GM12878 (cell line): ENCODE results near the gene STK39. TPM values are rescaled to one million over a fixed set of nuclear protein-coding genes. Genes with fewer than 3 reads are reported as not detected.

Experiments used
- ATAC-seq: fragments of 200-7000 bp; cut with Tn5 transposase; 3 replicates; pipeline ENCODE4 v1.9.1; 2020; ENCODE audit warnings: mild to moderate bottlenecking, moderate library complexity
- BruUV-seq: library from RNA; stranded (reverse); fragments of 400-500 nt; replicated peaks from 2 replicates; lab custom pipeline; 2021; lab: Mats Ljungman, UMichigan
- CTCF ChIA-PET: fragments of 300-600 bp; sonication (Branson Sonifier 250); formaldehyde crosslinking; extraction: SDS; loops from one replicate; lab custom pipeline; 2021; ENCODE audit warnings: inconsistent platforms; lab: Yijun Ruan, JAX
- POLR2A ChIA-PET: fragments of 350-600 bp; formaldehyde crosslinking; extraction: SDS; loops from one replicate; lab custom pipeline; 2021; ENCODE audit warnings: inconsistent platforms; lab: Charles Lee
- RAD21 ChIA-PET: fragments of 300-600 bp; sonication (Branson Sonifier 250); formaldehyde crosslinking; loops from one replicate; lab custom pipeline; 2023; ENCODE audit warnings: antibody characterized with exemption; ENCODE audit not compliant: unreplicated experiment; lab: Charles Lee
- SMC1A ChIA-PET: fragments of 300-600 bp; sonication (Branson Sonifier 250); formaldehyde crosslinking; loops from one replicate; lab custom pipeline; 2023; ENCODE audit not compliant: unreplicated experiment, uncharacterized antibody; lab: Charles Lee
- DNase-seq: peaks from one replicate; pipeline ENCODE4 v3.0.0-alpha.2; 2011; ENCODE audit warnings: low read depth, low spot score
- FAIRE-seq: peaks from 3 replicates; lab custom pipeline; 2011; peaks lifted over from hg19 to GRCh38; lab: Jason Lieb, UNC
- H2AFZ ChIP-seq: 2 replicates; pipeline ENCODE4 v1.6.0; 2011; ENCODE audit warnings: low read depth, low read length, control low read depth; ENCODE audit not compliant: control insufficient read depth
- H3K27ac ChIP-seq: 2 replicates; pipeline ENCODE4 v1.5.1; 2011; ENCODE audit warnings: control low read depth; ENCODE audit not compliant: control insufficient read depth, insufficient read depth
- H3K27me3 ChIP-seq, 2 experiments: replicated peaks in 1 of 2; 2 replicates each; pipeline versions ENCODE4 v1.6.0 to v1.6.1; 2011; ENCODE audit warnings: low read length in 1 of 2; ENCODE audit not compliant: control insufficient read depth in 2 of 2, insufficient read depth in 2 of 2
- H3K36me3 ChIP-seq, 2 experiments: 2 replicates each; pipeline ENCODE4 v1.5.1; 2011; ENCODE audit warnings: low read length in 1 of 2; ENCODE audit not compliant: control insufficient read depth in 2 of 2, insufficient read depth in 2 of 2
- H3K4me1 ChIP-seq: 2 replicates; pipeline ENCODE4 v1.6.1; 2011; ENCODE audit warnings: mild to moderate bottlenecking, low read length, moderate library complexity, mixed read lengths; ENCODE audit not compliant: control insufficient read depth, insufficient read depth
- H3K4me2 ChIP-seq: 2 replicates; pipeline ENCODE4 v1.6.0; 2011; ENCODE audit warnings: control low read depth; ENCODE audit not compliant: control insufficient read depth, insufficient read depth
- H3K4me3 ChIP-seq: fragments of 200-600 bp; sonication (generic); 2 replicates; pipeline ENCODE4 v1.5.1; 2016
- H3K79me2 ChIP-seq: 2 replicates; pipeline ENCODE4 v1.6.0; 2011; ENCODE audit warnings: low read length; ENCODE audit not compliant: control insufficient read depth, insufficient read depth
- H3K9ac ChIP-seq: 2 replicates; pipeline ENCODE4 v1.8.0; 2011; ENCODE audit warnings: low read length, control low read depth, mixed read lengths; ENCODE audit not compliant: control insufficient read depth, insufficient read depth
- H3K9me3 ChIP-seq: replicated peaks from 3 replicates; pipeline ENCODE4 v1.5.1; 2011; ENCODE audit warnings: mild to moderate bottlenecking, low read length; ENCODE audit not compliant: control insufficient read depth, insufficient read depth
- H4K20me1 ChIP-seq: 2 replicates; pipeline ENCODE4 v1.6.0; 2011; ENCODE audit not compliant: control insufficient read depth, insufficient read depth
- BMI1 ChIP-seq: fragments of 450-650 bp; IDR thresholded peaks from 2 replicates; pipeline ENCODE4 v1.6.1; 2016; ENCODE audit warnings: mild to moderate bottlenecking, moderate library complexity, borderline replicate concordance
- CBX5 ChIP-seq: sonication (generic); IDR thresholded peaks from 2 replicates; pipeline ENCODE4 v1.6.1; 2016; ENCODE audit warnings: low read depth, moderate library complexity, mild to moderate bottlenecking, inconsistent platforms
- CREM ChIP-seq: IDR thresholded peaks from 2 replicates; pipeline ENCODE4 v1.6.1; 2014; ENCODE audit warnings: antibody characterized with exemption, low read depth
- EGR1 ChIP-seq, 2 experiments: IDR thresholded peaks; 1 replicate in 1 of 2; 2 replicates in 1 of 2; pipeline ENCODE4 v1.6.1; 2011 to 2012; ENCODE audit warnings: low read depth in 2 of 2, low read length in 2 of 2, borderline replicate concordance in 1 of 2, mild to moderate bottlenecking in 1 of 2, moderate library complexity in 1 of 2
- ETV6 ChIP-seq, 2 experiments: fragments of 450-650 bp in 1 of 2; IDR thresholded peaks in 1 of 2; conservative IDR thresholded peaks in 1 of 2; 2 replicates each; pipeline ENCODE4 v1.6.1; 2014; ENCODE audit warnings: antibody characterized with exemption in 1 of 2, borderline replicate concordance in 1 of 2, low read depth in 1 of 2, mild to moderate bottlenecking in 1 of 2, moderate library complexity in 1 of 2
- EZH2 ChIP-seq: IDR thresholded peaks from 2 replicates; pipeline ENCODE4 v1.6.1; 2012; ENCODE audit warnings: low read depth, mild to moderate bottlenecking, control low read depth, inconsistent platforms, low read length, borderline replicate concordance; ENCODE audit not compliant: control insufficient read depth
- FOS ChIP-seq: IDR thresholded peaks from 3 replicates; pipeline ENCODE4 v1.6.1; 2011; ENCODE audit warnings: borderline replicate concordance; ENCODE audit not compliant: insufficient read length; ENCODE audit errors: extremely low read depth
- HDGF ChIP-seq: fragments of 450-650 bp; IDR thresholded peaks from 2 replicates; pipeline ENCODE4 v1.6.1; 2016; ENCODE audit warnings: antibody characterized with exemption
- KAT2A ChIP-seq: conservative IDR thresholded peaks from 2 replicates; pipeline ENCODE4 v1.6.1; 2011; ENCODE audit warnings: low read depth, low read length; ENCODE audit not compliant: control insufficient read depth
- MTA3 ChIP-seq: IDR thresholded peaks from 2 replicates; pipeline ENCODE4 v1.6.1; 2012; ENCODE audit warnings: low read length, inconsistent platforms, borderline replicate concordance
- SUPT20H ChIP-seq: IDR thresholded peaks from 2 replicates; pipeline ENCODE4 v1.6.1; 2011; ENCODE audit warnings: low read depth, mild to moderate bottlenecking, low read length, moderate library complexity, borderline replicate concordance; ENCODE audit not compliant: control insufficient read depth
- TBL1XR1 ChIP-seq: IDR thresholded peaks from 2 replicates; pipeline ENCODE4 v1.6.1; 2012; ENCODE audit warnings: low read depth, low read length, improper control_type of control experiment
- ZNF217 ChIP-seq: fragments of 450-650 bp; IDR thresholded peaks from 2 replicates; pipeline ENCODE4 v1.6.1; 2017; ENCODE audit warnings: antibody characterized with exemption, mild to moderate bottlenecking
- WGBS: methylation state at CpG from one replicate; pipeline ENCODE4 v1.1.6; 2016; ENCODE audit warnings: low lambda C conversion rate; ENCODE audit not compliant: insufficient replicate concordance, insufficient coverage; ENCODE audit errors: missing lambda C conversion rate; 5-methylcytosine and 5-hydroxymethylcytosine counted together
- in situ Hi-C: fragments of 300-500 bp; cut with MboI; formaldehyde crosslinking; loops from 9 replicates; pipeline ENCODE4 v1.14.3; 2018; ENCODE audit warnings: mixed read lengths
- intact Hi-C: fragments of 100-400 bp; cut with micrococcal nuclease; formaldehyde crosslinking; loops from one replicate; pipeline ENCODE4 v1.14.2; 2022; ENCODE audit not compliant: unreplicated experiment
- polyA plus RNA-seq, 11 experiments: library from polyadenylated mRNA; depleted of rRNA in 4 of 11; unstranded in 6 of 11; stranded (reverse) in 5 of 11; fragments of >200 nt; fragmentation: Nextera tagmentation in 4 of 11; fragmentation: Illumina TruSeq in 1 of 11; extraction: Ambion mirVana in 4 of 11; extraction: Trizol in 1 of 11; gene quantifications; 1 replicate in 1 of 11; 2 replicates in 10 of 11; pipeline versions ENCODE4 v1.2.1 to v1.2.3, GENCODE V29; 2011 to 2016; ENCODE audit warnings: inconsistent platforms in 2 of 11, missing spikeins in 2 of 11, low read depth in 1 of 11
- total RNA-seq, 4 experiments: library from RNA; depleted of rRNA in 3 of 4; stranded (reverse); fragments of >200 nt in 3 of 4; fragmentation: Illumina TruSeq in 1 of 4; extraction: Trizol in 1 of 4; gene quantifications; 2 replicates each; pipeline versions ENCODE4 v1.2.1 to v1.2.3, GENCODE V29; 2013 to 2021
- TF ChIP-seq, protein P1 (sequence below): fragments of 450-650 bp; IDR thresholded peaks from 2 replicates; pipeline ENCODE4 v1.6.1; 2016; ENCODE audit warnings: mild to moderate bottlenecking, moderate library complexity, borderline replicate concordance

The STK39 gene
- total and polyA plus RNA-seq, 10 of the 15 experiments (the other 5 are each of a cell fraction or from before 2014, with no cell fraction given), result 0.03 to 0.21 (median 0.07) TPM; not detected in 5

- POLR2A ChIA-PET, result no interaction called here
- H3K9me3 ChIP-seq, result no peaks in the 10 kb centered on the region; the same call in 2 of the 3 replicates
- CTCF ChIA-PET, result no interaction called here
- H3K4me1 ChIP-seq, result no peaks in the 10 kb centered on the region
- no peak overlapping the region for H3K4me3 ChIP-seq
- no peak overlapping the region for H3K27ac ChIP-seq
- no TSS peak for BruUV-seq
- H3K79me2 ChIP-seq, result no peaks in the 10 kb centered on the region
- peaks cover 3 to 7% of the 10 kb centered on the region in 2 experiments; a peak in 2 of 4 replicates for H3K27me3 ChIP-seq
- SMC1A ChIA-PET, result no interaction called here
- WGBS, result 66% methylated on average over 15 of the region's 15 CpGs
- intact Hi-C loops, result no loop called here
- H3K9ac ChIP-seq, result no peak overlapping the region
- DNase-seq (no peak), FAIRE-seq (no peak), ATAC-seq (no peak)
- no peaks in the 10 kb centered on the region for H4K20me1 ChIP-seq
- TF ChIP-seq HDGF (no peak), BMI1 (no peak), CBX5 (no peak), CREM (no peak), EZH2 (no peak), TBL1XR1 (no peak), EGR1 (IDR thresholded peaks at IDR 0.05; ENCODE audit: borderline replicate concordance in 1 of 2, low read depth in 2 of 2, low read length in 2 of 2) (no peak), ZNF217 (no peak), MTA3 (no peak), SUPT20H (no peak), FOS (no peak), KAT2A (no peak), ETV6 (conservative IDR thresholded peaks at IDR 0.05 in 1 of 2, IDR thresholded peaks at IDR 0.05 in 1 of 2; ENCODE audit: borderline replicate concordance in 1 of 2, low read depth in 1 of 2) (no peak)
- TF ChIP-seq, protein P1, sequence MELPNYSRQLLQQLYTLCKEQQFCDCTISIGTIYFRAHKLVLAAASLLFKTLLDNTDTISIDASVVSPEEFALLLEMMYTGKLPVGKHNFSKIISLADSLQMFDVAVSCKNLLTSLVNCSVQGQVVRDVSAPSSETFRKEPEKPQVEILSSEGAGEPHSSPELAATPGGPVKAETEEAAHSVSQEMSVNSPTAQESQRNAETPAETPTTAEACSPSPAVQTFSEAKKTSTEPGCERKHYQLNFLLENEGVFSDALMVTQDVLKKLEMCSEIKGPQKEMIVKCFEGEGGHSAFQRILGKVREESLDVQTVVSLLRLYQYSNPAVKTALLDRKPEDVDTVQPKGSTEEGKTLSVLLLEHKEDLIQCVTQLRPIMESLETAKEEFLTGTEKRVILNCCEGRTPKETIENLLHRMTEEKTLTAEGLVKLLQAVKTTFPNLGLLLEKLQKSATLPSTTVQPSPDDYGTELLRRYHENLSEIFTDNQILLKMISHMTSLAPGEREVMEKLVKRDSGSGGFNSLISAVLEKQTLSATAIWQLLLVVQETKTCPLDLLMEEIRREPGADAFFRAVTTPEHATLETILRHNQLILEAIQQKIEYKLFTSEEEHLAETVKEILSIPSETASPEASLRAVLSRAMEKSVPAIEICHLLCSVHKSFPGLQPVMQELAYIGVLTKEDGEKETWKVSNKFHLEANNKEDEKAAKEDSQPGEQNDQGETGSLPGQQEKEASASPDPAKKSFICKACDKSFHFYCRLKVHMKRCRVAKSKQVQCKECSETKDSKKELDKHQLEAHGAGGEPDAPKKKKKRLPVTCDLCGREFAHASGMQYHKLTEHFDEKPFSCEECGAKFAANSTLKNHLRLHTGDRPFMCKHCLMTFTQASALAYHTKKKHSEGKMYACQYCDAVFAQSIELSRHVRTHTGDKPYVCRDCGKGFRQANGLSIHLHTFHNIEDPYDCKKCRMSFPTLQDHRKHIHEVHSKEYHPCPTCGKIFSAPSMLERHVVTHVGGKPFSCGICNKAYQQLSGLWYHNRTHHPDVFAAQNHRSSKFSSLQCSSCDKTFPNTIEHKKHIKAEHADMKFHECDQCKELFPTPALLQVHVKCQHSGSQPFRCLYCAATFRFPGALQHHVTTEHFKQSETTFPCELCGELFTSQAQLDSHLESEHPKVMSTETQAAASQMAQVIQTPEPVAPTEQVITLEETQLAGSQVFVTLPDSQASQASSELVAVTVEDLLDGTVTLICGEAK, result no peak
- RAD21 ChIA-PET, result no interaction called here
- H3K36me3 ChIP-seq, result no peaks in the 10 kb centered on the region
- H2AFZ ChIP-seq, result no peak overlapping the region
- no peak overlapping the region for H3K4me2 ChIP-seq
- in situ Hi-C loops, result no loop called here
These were observed 43.4 kb downstream of the STK39 start for GRCh38 chr2:168203762-168204693.
